Measurements from ENCODE around the gene AP4M1.

The AP4M1 gene

GRCh38 chr7:100095289-100095688 lies 6.2 kb upstream of the AP4M1 start:
- H3K27me3 ChIP-seq, result no peaks in the 10 kb centered on the region
- intact Hi-C loops (cut with DNase I; ENCODE audit: low total_unique reads), result no loop called here
- H3K36me3 ChIP-seq, result peaks cover 87 to 93% (median 92%) of the 10 kb centered on the region in 3 donors
- no peak overlapping the region for H3K4me3 ChIP-seq
- TF ChIP-seq CTCF (IDR thresholded peaks at IDR 0.05), result no peak
- H3K4me1 ChIP-seq, result peaks cover 0 to 24% (median 11%) of the 10 kb centered on the region in 4 donors
- no peak for DNase-seq
- H3K9me3 ChIP-seq, result no peaks in the 10 kb centered on the region
- no peak overlapping the region for H3K27ac ChIP-seq

- DNase-seq, result no peak
- no peak for TF ChIP-seq CTCF (IDR thresholded peaks at IDR 0.05)
- H3K4me1 ChIP-seq, result peaks cover 0 to 24% (median 11%) of the 10 kb centered on the region in 4 donors
- H3K36me3 ChIP-seq, result peaks cover 83 to 89% (median 88%) of the 10 kb centered on the region in 3 donors
- H3K9me3 ChIP-seq, result no peaks in the 10 kb centered on the region
- H3K4me3 ChIP-seq, result no peak overlapping the region
- H3K27ac ChIP-seq, result no peak overlapping the region
- H3K27me3 ChIP-seq, result no peaks in the 10 kb centered on the region
- intact Hi-C loops (cut with DNase I; ENCODE audit: low total_unique reads), result no loop called here
These were observed 5.7 kb upstream of the AP4M1 start for GRCh38 chr7:100095704-100096103.

GRCh38 chr7:100098913-100099312 lies 2.5 kb upstream of the AP4M1 start:
- Histone ChIP-seq H3K36me3 (peaks cover 53 to 71% (median 61%) of the 10 kb centered on the region in 3 donors), H3K4me3 (no peak overlapping the region), H3K4me1 (peaks cover 0 to 25% (median 18%) of the 10 kb centered on the region in 4 donors), H3K27ac (peak overlapping the region in 1 of 2 donors; percentile 91), H3K27me3 (no peaks in the 10 kb centered on the region), H3K9me3 (no peaks in the 10 kb centered on the region)
- intact Hi-C loops (cut with DNase I; ENCODE audit: low total_unique reads), result no loop called here
- DNase-seq, result no peak
- no peak for TF ChIP-seq CTCF (IDR thresholded peaks at IDR 0.05)

GRCh38 chr7:100099452-100099851 lies 2.0 kb upstream of the AP4M1 start:
- Histone ChIP-seq H3K27ac (peak overlapping the region; percentile 91 to 99), H3K4me1 (peaks cover 0 to 24% (median 18%) of the 10 kb centered on the region in 4 donors), H3K27me3 (no peaks in the 10 kb centered on the region), H3K36me3 (peaks cover 55 to 70% (median 56%) of the 10 kb centered on the region in 3 donors), H3K4me3 (peak overlapping the region; percentile 92 to 98), H3K9me3 (no peaks in the 10 kb centered on the region)
- intact Hi-C loops (cut with DNase I; ENCODE audit: low total_unique reads), result no loop called here
- DNase-seq, result no peak
- no peak for TF ChIP-seq CTCF (IDR thresholded peaks at IDR 0.05)

- H3K4me3 ChIP-seq, result peak overlapping the region; percentile 92 to 98
- peaks cover 0 to 24% (median 18%) of the 10 kb centered on the region in 4 donors for H3K4me1 ChIP-seq
- no peaks in the 10 kb centered on the region for H3K27me3 ChIP-seq
- peaks cover 54 to 70% (median 55%) of the 10 kb centered on the region in 3 donors for H3K36me3 ChIP-seq
- H3K9me3 ChIP-seq, result no peaks in the 10 kb centered on the region
- no peak for TF ChIP-seq CTCF (IDR thresholded peaks at IDR 0.05)
- DNase-seq, result peak; percentile 93 to 98
- intact Hi-C loops (cut with DNase I; ENCODE audit: low total_unique reads), result loop anchor here (2.0 kb wide), 1 partner anchor 26 kb away; the partner anchor contains the start of gene MBLAC1
- peak overlapping the region; percentile 91 to 99 for H3K27ac ChIP-seq
These were observed 925 bp upstream of the AP4M1 start for GRCh38 chr7:100100420-100101015.
